ENCODE measurements around the gene EEF1G.
"Not testable (repeated sequence)": the region's sequence is repeated elsewhere in the genome, so short reads cannot be mapped to it uniquely, and the experiment has no call there.

EEF1G gene

GRCh38 chr11:62593434-62594044 lies 19.8 kb upstream of the EEF1G start:
- H3K9me3 ChIP-seq (ENCODE audit: control insufficient read depth, low read length), result no peaks in the 10 kb centered on the region
- DNase-seq, result peak; percentile 45 to 68 (median 58)
- H3K27me3 ChIP-seq (replicated peaks; ENCODE audit: control insufficient read depth, insufficient read depth, low read length, poor library complexity, severe bottlenecking), result no peaks in the 10 kb centered on the region
- H3K36me3 ChIP-seq (ENCODE audit: control insufficient read depth, insufficient read depth, low read length), result peaks cover 48% of the 10 kb centered on the region
- H3K27ac ChIP-seq (ENCODE audit: insufficient read depth, low read length, poor library complexity, severe bottlenecking), result peak overlapping the region; percentile 6
- H3K4me1 ChIP-seq (ENCODE audit: control insufficient read depth, insufficient read depth, low read length, poor library complexity, severe bottlenecking), result peaks cover 25% of the 10 kb centered on the region
- H3K4me3 ChIP-seq (ENCODE audit: insufficient read depth, low read depth, low read length, poor library complexity, severe bottlenecking), result no peak overlapping the region

- Histone ChIP-seq H3K27me3 (replicated peaks; ENCODE audit: control insufficient read depth, insufficient read depth, low read length, poor library complexity, severe bottlenecking) (no peaks in the 10 kb centered on the region), H3K9me3 (ENCODE audit: control insufficient read depth, low read length) (no peaks in the 10 kb centered on the region), H3K4me1 (ENCODE audit: control insufficient read depth, insufficient read depth, low read length, poor library complexity, severe bottlenecking) (peaks cover 20% of the 10 kb centered on the region), H3K4me3 (ENCODE audit: insufficient read depth, low read depth, low read length, poor library complexity, severe bottlenecking) (no peak overlapping the region), H3K36me3 (ENCODE audit: control insufficient read depth, insufficient read depth, low read length) (peaks cover 43% of the 10 kb centered on the region), H3K27ac (ENCODE audit: insufficient read depth, low read length, poor library complexity, severe bottlenecking) (peak overlapping the region; percentile 89)
- DNase-seq, result no peak
Observed at GRCh38 chr11:62592989-62593421, 19.3 kb upstream of the EEF1G start.

GRCh38 chr11:62592146-62592815 lies 18.6 kb upstream of the EEF1G start:
- Histone ChIP-seq H3K4me3 (ENCODE audit: insufficient read depth, low read depth, low read length, poor library complexity, severe bottlenecking) (peak overlapping the region; percentile 57), H3K36me3 (ENCODE audit: control insufficient read depth, insufficient read depth, low read length) (peaks cover 35% of the 10 kb centered on the region), H3K27ac (ENCODE audit: insufficient read depth, low read length, poor library complexity, severe bottlenecking) (peak overlapping the region; percentile 89), H3K4me1 (ENCODE audit: control insufficient read depth, insufficient read depth, low read length, poor library complexity, severe bottlenecking) (peaks cover 20% of the 10 kb centered on the region), H3K27me3 (replicated peaks; ENCODE audit: control insufficient read depth, insufficient read depth, low read length, poor library complexity, severe bottlenecking) (no peaks in the 10 kb centered on the region), H3K9me3 (ENCODE audit: control insufficient read depth, low read length) (no peaks in the 10 kb centered on the region)
- DNase-seq, result no peak

- Histone ChIP-seq H3K36me3 (ENCODE audit: control insufficient read depth, insufficient read depth, low read length) (peaks cover 30% of the 10 kb centered on the region), H3K4me1 (ENCODE audit: control insufficient read depth, insufficient read depth, low read length, poor library complexity, severe bottlenecking) (peaks cover 20% of the 10 kb centered on the region), H3K27ac (ENCODE audit: insufficient read depth, low read length, poor library complexity, severe bottlenecking) (peak within 1 kb of the TSS; percentile 89), H3K27me3 (replicated peaks; ENCODE audit: control insufficient read depth, insufficient read depth, low read length, poor library complexity, severe bottlenecking) (no peaks in the 10 kb centered on the region), H3K9me3 (ENCODE audit: control insufficient read depth, low read length) (no peaks in the 10 kb centered on the region), H3K4me3 (ENCODE audit: insufficient read depth, low read depth, low read length, poor library complexity, severe bottlenecking) (peak within 1 kb of the TSS; percentile 78)
- peak; percentile 95 to 96 (median 96) for DNase-seq
Observed at GRCh38 chr11:62591448-62592145, 17.9 kb upstream of the EEF1G start, which contains the start of gene TUT1. Gene TUT1, minus strand, starts transcription at chr11:62591523. Its CDS starts 38 bp downstream, at chr11:62591485.

GRCh38 chr11:62588966-62589637 lies 15.4 kb upstream of the EEF1G start:
- H3K27me3 ChIP-seq (replicated peaks; ENCODE audit: control insufficient read depth, insufficient read depth, low read length, poor library complexity, severe bottlenecking), result no peaks in the 10 kb centered on the region
- no peak overlapping the region for H3K27ac ChIP-seq (ENCODE audit: insufficient read depth, low read length, poor library complexity, severe bottlenecking)
- no peak for DNase-seq
- no peaks in the 10 kb centered on the region for H3K9me3 ChIP-seq (ENCODE audit: control insufficient read depth, low read length)
- no peak overlapping the region for H3K4me3 ChIP-seq (ENCODE audit: insufficient read depth, low read depth, low read length, poor library complexity, severe bottlenecking)
- peaks cover 20% of the 10 kb centered on the region for H3K4me1 ChIP-seq (ENCODE audit: control insufficient read depth, insufficient read depth, low read length, poor library complexity, severe bottlenecking)
- H3K36me3 ChIP-seq (ENCODE audit: control insufficient read depth, insufficient read depth, low read length), result peaks cover 18% of the 10 kb centered on the region

- not testable (repeated sequence) for H3K4me1 ChIP-seq (ENCODE audit: control insufficient read depth, insufficient read depth, low read length, poor library complexity, severe bottlenecking); H3K27me3 ChIP-seq (replicated peaks; ENCODE audit: control insufficient read depth, insufficient read depth, low read length, poor library complexity, severe bottlenecking); H3K4me3 ChIP-seq (ENCODE audit: insufficient read depth, low read depth, low read length, poor library complexity, severe bottlenecking); H3K27ac ChIP-seq (ENCODE audit: insufficient read depth, low read length, poor library complexity, severe bottlenecking); DNase-seq; H3K9me3 ChIP-seq (ENCODE audit: control insufficient read depth, low read length)
- peaks cover 30% of the 10 kb centered on the region for H3K36me3 ChIP-seq (ENCODE audit: control insufficient read depth, insufficient read depth, low read length)
Observed at GRCh38 chr11:62585356-62585755, 11.7 kb upstream of the EEF1G start.

- H3K36me3 ChIP-seq (ENCODE audit: control insufficient read depth, insufficient read depth, low read length), result peaks cover 48% of the 10 kb centered on the region
- not testable (repeated sequence) for H3K4me3 ChIP-seq (ENCODE audit: insufficient read depth, low read depth, low read length, poor library complexity, severe bottlenecking)
Observed at GRCh38 chr11:62581735-62582134, 8.0 kb upstream of the EEF1G start.

GRCh38 chr11:62580959-62581715 lies 7.4 kb upstream of the EEF1G start:
- H3K36me3 ChIP-seq (ENCODE audit: control insufficient read depth, insufficient read depth, low read length), result peaks cover 46% of the 10 kb centered on the region
- H3K4me1 ChIP-seq (ENCODE audit: control insufficient read depth, insufficient read depth, low read length, poor library complexity, severe bottlenecking), result no peaks in the 10 kb centered on the region
- H3K4me3 ChIP-seq (ENCODE audit: insufficient read depth, low read depth, low read length, poor library complexity, severe bottlenecking), result no peak overlapping the region
- H3K27me3 ChIP-seq (replicated peaks; ENCODE audit: control insufficient read depth, insufficient read depth, low read length, poor library complexity, severe bottlenecking), result no peaks in the 10 kb centered on the region
- DNase-seq, result no peak
- H3K9me3 ChIP-seq (ENCODE audit: control insufficient read depth, low read length), result no peaks in the 10 kb centered on the region
- no peak overlapping the region for H3K27ac ChIP-seq (ENCODE audit: insufficient read depth, low read length, poor library complexity, severe bottlenecking)

More at GRCh38 chr11:62581735-62582134, 8.0 kb upstream of the EEF1G start:
- H3K9me3 ChIP-seq (ENCODE audit: control insufficient read depth, low read length); H3K4me1 ChIP-seq (ENCODE audit: control insufficient read depth, insufficient read depth, low read length, poor library complexity, severe bottlenecking); H3K27me3 ChIP-seq (replicated peaks; ENCODE audit: control insufficient read depth, insufficient read depth, low read length, poor library complexity, severe bottlenecking); DNase-seq; H3K27ac ChIP-seq (ENCODE audit: insufficient read depth, low read length, poor library complexity, severe bottlenecking): not testable (repeated sequence)

- H3K36me3 ChIP-seq (ENCODE audit: control insufficient read depth, insufficient read depth, low read length), result peaks cover 36% of the 10 kb centered on the region
Observed at GRCh38 chr11:62579252-62579651, 5.6 kb upstream of the EEF1G start.

More at GRCh38 chr11:62579252-62579651, 5.6 kb upstream of the EEF1G start:
- H3K27me3 ChIP-seq (replicated peaks; ENCODE audit: control insufficient read depth, insufficient read depth, low read length, poor library complexity, severe bottlenecking), result no peaks in the 10 kb centered on the region
- H3K9me3 ChIP-seq (ENCODE audit: control insufficient read depth, low read length), result no peaks in the 10 kb centered on the region
- H3K4me1 ChIP-seq (ENCODE audit: control insufficient read depth, insufficient read depth, low read length, poor library complexity, severe bottlenecking), result no peaks in the 10 kb centered on the region
- H3K4me3 ChIP-seq (ENCODE audit: insufficient read depth, low read depth, low read length, poor library complexity, severe bottlenecking), result no peak overlapping the region
- DNase-seq, result no peak
- no peak overlapping the region for H3K27ac ChIP-seq (ENCODE audit: insufficient read depth, low read length, poor library complexity, severe bottlenecking)

Measured in effector memory CD4-positive, alpha-beta T cell (primary cell).